K562 (cell line): Measurements from ENCODE around the gene OAT.

Experiments used
- CREB1 ChIP-seq, 2 experiments: sonication (generic) in 1 of 2; formaldehyde crosslinking in 1 of 2; IDR thresholded peaks; 2 replicates each; pipeline versions ENCODE4 v1.6.1 to v1.8.0; 2012 to 2022; ENCODE audit warnings: inconsistent platforms in 1 of 2, mild to moderate bottlenecking in 1 of 2, missing genetic modification reagents in 1 of 2, moderate library complexity in 1 of 2
- CTCF ChIP-seq, 3 experiments: IDR thresholded peaks in 2 of 3; conservative IDR thresholded peaks in 1 of 3; 2 replicates each; pipeline ENCODE4 v1.5.1; 2011 to 2012; ENCODE audit warnings: low read length in 3 of 3, mild to moderate bottlenecking in 3 of 3, control low read depth in 2 of 3, improper control_type of control experiment in 1 of 3, inconsistent platforms in 1 of 3, low read depth in 1 of 3, mixed read lengths in 1 of 3, moderate library complexity in 1 of 3; ENCODE audit not compliant: insufficient read depth in 2 of 3
- ELF1 ChIP-seq: fragments of 200-800 bp; sonication (Bioruptor generic); IDR thresholded peaks from 2 replicates; pipeline ENCODE4 v1.6.1; 2016; ENCODE audit warnings: missing genetic modification characterization, missing compliant biosample characterization
- JUNB ChIP-seq: fragments of 450-650 bp; formaldehyde crosslinking; conservative IDR thresholded peaks from 2 replicates; pipeline ENCODE4 v1.4.0; 2020; ENCODE audit warnings: mild to moderate bottlenecking
- KLF1 ChIP-seq: fragments of 450-650 bp; IDR thresholded peaks from 2 replicates; pipeline ENCODE4 v1.6.1; 2016; ENCODE audit warnings: missing genetic modification characterization, missing compliant biosample characterization
- MAX ChIP-seq: sonication (generic); formaldehyde crosslinking; IDR thresholded peaks from 2 replicates; pipeline ENCODE4 v1.9.0; 2022; ENCODE audit warnings: mild to moderate bottlenecking, missing genetic modification reagents
- NRF1 ChIP-seq, 2 experiments: fragments of 450-650 bp; IDR thresholded peaks in 1 of 2; conservative IDR thresholded peaks in 1 of 2; 2 replicates each; pipeline ENCODE4 v1.6.1; 2014; ENCODE audit warnings: mild to moderate bottlenecking in 2 of 2
- PREB ChIP-seq: sonication (generic); formaldehyde crosslinking; IDR thresholded peaks from 2 replicates; pipeline ENCODE4 v1.8.1; 2023; ENCODE audit warnings: mild to moderate bottlenecking, missing genetic modification reagents
- SAFB2 ChIP-seq: fragments of 200-400 bp; formaldehyde crosslinking; IDR thresholded peaks from 2 replicates; pipeline ENCODE4 v1.6.1; 2018; ENCODE audit warnings: borderline replicate concordance, low read length, low read depth, moderate library complexity; ENCODE audit not compliant: severe bottlenecking
- ZBTB1 ChIP-seq: sonication (generic); formaldehyde crosslinking; IDR thresholded peaks from 2 replicates; pipeline ENCODE4 v1.8.1; 2023; ENCODE audit warnings: missing genetic modification reagents, low read depth, mild to moderate bottlenecking, borderline replicate concordance
- ZBTB2 ChIP-seq: fragments of 450-650 bp; IDR thresholded peaks from 2 replicates; pipeline ENCODE4 v1.6.1; 2016; ENCODE audit warnings: antibody characterized with exemption
- ZBTB33 ChIP-seq: sonication (generic); formaldehyde crosslinking; IDR thresholded peaks from 2 replicates; pipeline ENCODE4 v1.8.1; 2023; ENCODE audit warnings: mild to moderate bottlenecking, missing genetic modification reagents
- ZNF174 ChIP-seq: fragments of 250-450 bp; sonication (Bioruptor Pico); IDR thresholded peaks from 2 replicates; pipeline ENCODE4 v1.4.0; 2020; ENCODE audit warnings: mild to moderate bottlenecking
- ZNF644 ChIP-seq: fragments of 200-800 bp; sonication (Bioruptor generic); IDR thresholded peaks from 2 replicates; pipeline ENCODE4 v1.6.1; 2016; ENCODE audit warnings: low read depth, missing genetic modification characterization, missing compliant biosample characterization

GRCh38 chr10:124465777-124466488 is 47.2 kb upstream of the OAT start:
- TF ChIP-seq CTCF (IDR thresholded peaks at IDR 0.05 in 2 of 3, conservative IDR thresholded peaks at IDR 0.05 in 1 of 3; ENCODE audit: insufficient read depth in 2 of 3, low read depth in 1 of 3, low read length in 3 of 3) (no peak), ELF1 (tag) (no peak), ZNF174 (CRISPR knock-in tag) (no peak), ZBTB1 (no peak), PREB (CRISPR knock-in tag) (no peak), ZNF644 (tag) (no peak), CREB1 (IDR thresholded peaks at IDR 0.05) (no peak), CREB1 (CRISPR knock-in tag; IDR thresholded peaks at IDR 0.05) (no peak), ZBTB33 (no peak), JUNB (CRISPR knock-in tag) (no peak), ZBTB2 (no peak), NRF1 (conservative IDR thresholded peaks at IDR 0.05 in 1 of 2, IDR thresholded peaks at IDR 0.05 in 1 of 2) (no peak), SAFB2 (no peak), KLF1 (no peak), MAX (CRISPR knock-in tag) (no peak)
